Fibroblast of pulmonary artery (primary cell): Measurements from ENCODE around the gene TIPIN.
"Not testable (repeated sequence)": the region's sequence is repeated elsewhere in the genome, so short reads cannot be mapped to it uniquely, and the experiment has no call there.

Source experiments
- DNase-seq: peaks from one replicate; pipeline ENCODE4 v3.0.0-alpha.2; 2010; ENCODE audit warnings: low read depth
- H3K4me3 ChIP-seq: replicated peaks from 2 replicates; pipeline ENCODE4 v1.5.1; 2011; ENCODE audit warnings: low read depth, mild to moderate bottlenecking, control low read depth, low read length, moderate library complexity
- TF ChIP-seq, protein P1 (sequence below): IDR thresholded peaks from 2 replicates; pipeline ENCODE4 v1.5.1; 2011; ENCODE audit warnings: mild to moderate bottlenecking, control low read depth, low read length, inconsistent platforms; ENCODE audit errors: missing control alignments

The TIPIN gene

DNA sequence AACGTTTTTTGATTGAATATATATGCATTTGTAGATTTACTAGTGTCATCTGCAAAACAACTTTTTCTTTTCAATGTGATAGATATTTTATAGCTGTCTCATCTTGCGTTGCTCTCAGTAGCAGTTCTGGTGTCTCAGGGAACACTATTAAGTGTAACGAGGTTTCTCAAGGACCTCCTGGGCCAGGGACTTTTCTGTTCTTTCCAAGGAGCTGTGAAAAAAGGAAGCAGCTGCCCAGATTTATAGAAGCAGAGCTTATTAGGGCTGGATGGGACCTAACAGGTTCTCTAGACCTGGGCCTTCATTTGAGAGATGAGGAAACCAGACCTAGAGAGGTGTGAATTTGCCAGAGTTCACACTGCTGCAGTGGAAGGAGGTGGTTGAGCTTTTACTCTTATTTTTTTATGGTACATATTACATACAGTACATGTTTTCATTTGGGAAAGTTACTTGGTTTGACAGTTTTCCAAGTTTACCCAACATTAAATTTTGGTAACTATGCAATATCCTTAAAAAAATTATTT lies 46.3 kb upstream of the TIPIN start:
- H3K4me3 ChIP-seq, result no peak overlapping the region
- TF ChIP-seq, protein P1, sequence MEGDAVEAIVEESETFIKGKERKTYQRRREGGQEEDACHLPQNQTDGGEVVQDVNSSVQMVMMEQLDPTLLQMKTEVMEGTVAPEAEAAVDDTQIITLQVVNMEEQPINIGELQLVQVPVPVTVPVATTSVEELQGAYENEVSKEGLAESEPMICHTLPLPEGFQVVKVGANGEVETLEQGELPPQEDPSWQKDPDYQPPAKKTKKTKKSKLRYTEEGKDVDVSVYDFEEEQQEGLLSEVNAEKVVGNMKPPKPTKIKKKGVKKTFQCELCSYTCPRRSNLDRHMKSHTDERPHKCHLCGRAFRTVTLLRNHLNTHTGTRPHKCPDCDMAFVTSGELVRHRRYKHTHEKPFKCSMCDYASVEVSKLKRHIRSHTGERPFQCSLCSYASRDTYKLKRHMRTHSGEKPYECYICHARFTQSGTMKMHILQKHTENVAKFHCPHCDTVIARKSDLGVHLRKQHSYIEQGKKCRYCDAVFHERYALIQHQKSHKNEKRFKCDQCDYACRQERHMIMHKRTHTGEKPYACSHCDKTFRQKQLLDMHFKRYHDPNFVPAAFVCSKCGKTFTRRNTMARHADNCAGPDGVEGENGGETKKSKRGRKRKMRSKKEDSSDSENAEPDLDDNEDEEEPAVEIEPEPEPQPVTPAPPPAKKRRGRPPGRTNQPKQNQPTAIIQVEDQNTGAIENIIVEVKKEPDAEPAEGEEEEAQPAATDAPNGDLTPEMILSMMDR, result no peak
- DNase-seq, result no peak

DNA sequence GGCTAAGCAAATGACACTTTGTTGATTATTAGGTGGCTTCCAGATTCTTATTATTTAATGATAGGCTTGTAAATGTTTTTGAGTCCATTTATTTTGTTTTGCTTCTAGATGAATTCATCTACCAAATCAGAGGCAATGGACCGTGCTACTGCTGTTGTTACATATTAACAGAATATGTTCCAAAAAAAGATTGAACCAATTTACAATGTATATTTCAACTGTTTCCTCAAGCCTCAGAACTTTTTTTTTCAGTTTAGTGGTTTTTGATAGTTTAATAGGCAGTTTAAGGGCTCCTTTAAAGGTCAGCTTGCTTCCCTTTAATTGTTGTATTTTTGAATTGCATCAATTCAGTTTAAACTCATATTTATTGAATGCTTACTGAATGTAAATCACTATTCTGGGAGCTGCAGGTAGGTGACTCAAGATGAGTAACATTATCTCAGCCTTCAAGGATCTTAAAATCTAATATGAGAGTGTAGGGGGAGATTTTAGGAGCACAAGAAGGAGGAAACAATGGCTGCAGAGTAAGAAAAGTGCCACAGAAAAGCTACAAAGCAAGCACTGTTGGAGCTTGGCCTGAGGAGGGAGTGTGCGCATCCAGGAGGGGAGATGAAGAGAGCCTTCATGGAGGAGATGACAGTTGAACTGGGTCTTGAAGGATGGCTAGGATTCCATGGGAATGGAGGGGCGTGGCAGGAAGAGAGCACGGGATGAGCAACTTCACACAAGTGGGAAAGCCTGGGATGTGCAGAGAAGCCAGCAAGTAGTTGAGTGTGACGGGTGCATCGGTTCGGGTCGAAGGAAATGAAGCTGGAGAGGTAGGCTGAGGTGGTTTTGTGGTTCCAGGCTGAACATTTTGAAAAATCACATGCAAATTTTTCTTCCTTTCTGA lies 44.9 kb upstream of the TIPIN start:
- TF ChIP-seq, protein P1, result no peak
- H3K4me3 ChIP-seq, result no peak overlapping the region
- DNase-seq, result no peak

DNA sequence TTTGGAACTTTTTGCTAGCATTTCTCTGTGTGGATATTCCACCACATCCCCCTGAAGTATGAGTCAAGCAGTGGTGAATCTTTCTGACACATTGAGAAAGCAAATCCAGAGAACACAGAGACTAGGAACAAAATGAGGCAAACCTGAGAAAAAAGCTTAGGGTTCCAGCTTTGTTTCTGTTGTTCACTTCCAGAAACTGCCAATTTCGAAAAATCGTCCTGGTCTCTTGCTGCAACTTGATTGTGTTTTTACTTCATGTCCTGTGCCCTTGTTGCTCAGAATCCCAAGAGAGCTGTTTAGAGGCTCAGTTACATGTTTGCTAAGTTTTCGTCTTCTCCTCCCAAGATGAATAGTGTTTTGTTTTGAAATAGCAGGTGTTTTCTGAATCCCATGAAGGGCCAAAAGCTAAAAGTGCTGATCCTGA lies 43.9 kb upstream of the TIPIN start:
- TF ChIP-seq, protein P1, result no peak
- DNase-seq, result no peak
- no peak overlapping the region for H3K4me3 ChIP-seq

DNA sequence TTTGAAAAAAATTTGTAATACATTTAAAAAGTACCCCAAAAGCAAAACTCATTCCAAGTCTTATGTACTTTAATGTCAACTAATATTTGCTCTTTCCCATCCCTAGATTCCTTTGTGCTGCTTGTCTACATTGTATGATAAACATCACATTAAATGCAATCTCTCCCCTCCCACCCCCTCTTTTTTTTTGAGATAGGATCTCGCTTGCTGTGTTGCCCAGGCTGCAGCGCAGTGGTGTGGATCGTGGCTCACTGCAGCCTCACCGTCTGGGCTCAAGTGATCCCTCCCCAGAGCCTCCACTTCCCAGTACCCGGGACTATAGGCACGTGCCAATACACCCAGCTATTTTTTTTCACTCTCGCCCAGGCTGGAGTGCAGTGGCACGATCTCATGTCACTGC lies 42.8 kb upstream of the TIPIN start:
- TF ChIP-seq, protein P1, result no peak
- H3K4me3 ChIP-seq, result no peak overlapping the region
- no peak for DNase-seq

DNA sequence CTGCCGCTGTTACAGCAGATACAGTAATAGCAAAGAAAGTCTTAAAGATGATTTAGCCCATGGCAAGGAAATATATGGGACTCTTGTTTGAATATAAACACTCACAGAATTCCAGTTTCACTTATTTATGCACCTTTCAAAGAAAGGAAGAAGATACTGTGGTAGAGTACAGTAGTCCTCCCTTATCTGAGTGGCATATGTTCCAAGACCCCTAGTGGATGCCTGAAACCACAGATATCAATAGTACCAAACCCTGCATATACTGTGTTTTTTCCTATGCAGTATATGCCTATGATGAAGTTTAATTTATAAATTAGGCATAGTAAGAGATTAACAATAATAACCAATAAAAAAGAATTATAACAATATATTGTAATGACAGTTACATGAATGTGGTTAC lies 38.4 kb upstream of the TIPIN start:
- DNase-seq, result no peak
- TF ChIP-seq, protein P1, result no peak
- H3K4me3 ChIP-seq, result no peak overlapping the region

DNA sequence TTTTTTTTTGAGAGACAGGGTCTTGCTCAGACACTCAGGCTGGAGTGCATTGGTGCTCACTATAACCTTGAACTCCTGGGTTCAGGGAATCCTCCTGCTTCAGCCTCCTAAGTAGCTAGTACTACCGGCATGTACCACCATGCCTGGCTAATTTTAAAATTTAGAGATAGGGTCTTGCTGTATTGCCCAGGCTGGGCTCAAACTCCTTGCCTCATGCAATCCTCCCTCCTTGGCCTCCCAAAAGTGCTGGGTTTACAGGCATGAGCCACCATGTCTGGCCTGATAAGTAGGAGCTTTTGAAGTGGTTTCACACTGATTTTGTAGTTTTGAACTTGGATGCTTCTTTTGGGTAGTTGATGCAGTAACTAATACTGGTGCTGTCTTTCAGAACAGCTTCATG lies 38.0 kb upstream of the TIPIN start:
- H3K4me3 ChIP-seq, result no peak overlapping the region
- DNase-seq, result no peak
- TF ChIP-seq, protein P1, result no peak

DNA sequence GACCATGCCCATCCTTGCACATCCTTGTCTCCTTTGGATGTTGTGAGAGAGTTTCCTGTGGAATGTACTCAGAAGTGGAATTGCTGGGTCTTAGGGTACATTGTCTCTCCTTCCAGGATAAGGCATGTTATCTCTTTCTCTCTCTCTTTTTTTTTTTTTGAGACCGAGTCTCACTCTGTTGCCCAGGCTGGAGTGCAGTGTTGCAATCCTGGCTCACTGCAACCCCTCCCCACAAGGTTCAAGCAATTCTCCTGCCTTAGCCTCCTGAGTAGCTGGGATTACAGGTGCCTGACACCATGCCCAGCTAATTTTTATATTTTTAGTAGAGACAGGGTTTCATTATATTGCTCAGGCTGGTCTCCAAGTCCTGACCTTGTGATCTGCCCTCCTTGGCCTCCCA lies 36.6 kb upstream of the TIPIN start:
- DNase-seq, H3K4me3 ChIP-seq: not testable (repeated sequence)
